Ramos (cell line): Measurements from ENCODE around the gene EFCAB6.
"Not testable (repeated sequence)": the region's sequence is repeated elsewhere in the genome, so short reads cannot be mapped to it uniquely, and the experiment has no call there.

Experiments used
- in situ Hi-C: fragments of 300-500 bp; cut with MboI; formaldehyde crosslinking; loops from one replicate; pipeline ENCODE4 v1.14.3; 2022; ENCODE audit warnings: low sequenced_read_pairs; ENCODE audit not compliant: unreplicated experiment

The EFCAB6 gene

GRCh38 chr22:43726322-43726721 is 85.8 kb downstream of the EFCAB6 start:
- in situ Hi-C loops, result no loop called here

- in situ Hi-C loops, result no loop called here
Measured at GRCh38 chr22:43723816-43724215, 88.3 kb downstream of the EFCAB6 start.

GRCh38 chr22:43722444-43722843 is 89.7 kb downstream of the EFCAB6 start:
- in situ Hi-C loops, result no loop called here

- in situ Hi-C loops, result no loop called here
Measured at GRCh38 chr22:43720716-43721115, 91.4 kb downstream of the EFCAB6 start.

- in situ Hi-C loops, result no loop called here
Measured at GRCh38 chr22:43714104-43714503, 98.0 kb downstream of the EFCAB6 start.

GRCh38 chr22:43711681-43712080 is 100.4 kb downstream of the EFCAB6 start:
- in situ Hi-C loops, result no loop called here

GRCh38 chr22:43707648-43708047 is 104.5 kb downstream of the EFCAB6 start:
- in situ Hi-C loops, result no loop called here

- in situ Hi-C loops, result no loop called here
Measured at GRCh38 chr22:43706571-43707328, 105.4 kb downstream of the EFCAB6 start.

GRCh38 chr22:43706151-43706550 is 106.0 kb downstream of the EFCAB6 start:
- in situ Hi-C loops, result no loop called here

- in situ Hi-C loops, result no loop called here
Measured at GRCh38 chr22:43704051-43704450, 108.1 kb downstream of the EFCAB6 start.

GRCh38 chr22:43698403-43698802 is 113.7 kb downstream of the EFCAB6 start:
- in situ Hi-C loops, result no loop called here

- in situ Hi-C loops, result no loop called here
Measured at GRCh38 chr22:43697894-43698293, 114.2 kb downstream of the EFCAB6 start.

GRCh38 chr22:43693249-43693648 is 118.9 kb downstream of the EFCAB6 start:
- in situ Hi-C loops, result no loop called here

GRCh38 chr22:43689356-43689755 is 122.7 kb downstream of the EFCAB6 start:
- in situ Hi-C loops, result no loop called here

- in situ Hi-C loops, result no loop called here
Measured at GRCh38 chr22:43682851-43683250, 129.3 kb downstream of the EFCAB6 start.

- in situ Hi-C loops, result no loop called here
Measured at GRCh38 chr22:43681731-43682360, 130.3 kb downstream of the EFCAB6 start.

GRCh38 chr22:43670513-43670912 is 141.6 kb downstream of the EFCAB6 start:
- in situ Hi-C loops, result no loop called here

GRCh38 chr22:43669190-43669589 is 142.9 kb downstream of the EFCAB6 start:
- in situ Hi-C loops, result no loop called here

- in situ Hi-C loops, result no loop called here
Measured at GRCh38 chr22:43667656-43668055, 144.4 kb downstream of the EFCAB6 start.

- in situ Hi-C loops, result no loop called here
Measured at GRCh38 chr22:43666457-43666856, 145.6 kb downstream of the EFCAB6 start.

GRCh38 chr22:43658823-43659222 is 153.3 kb downstream of the EFCAB6 start:
- in situ Hi-C loops, result no loop called here

GRCh38 chr22:43656581-43656980 is 155.5 kb downstream of the EFCAB6 start:
- in situ Hi-C loops, result not testable (repeated sequence)
